ENCODE data around the gene MYLK4.

DNA sequence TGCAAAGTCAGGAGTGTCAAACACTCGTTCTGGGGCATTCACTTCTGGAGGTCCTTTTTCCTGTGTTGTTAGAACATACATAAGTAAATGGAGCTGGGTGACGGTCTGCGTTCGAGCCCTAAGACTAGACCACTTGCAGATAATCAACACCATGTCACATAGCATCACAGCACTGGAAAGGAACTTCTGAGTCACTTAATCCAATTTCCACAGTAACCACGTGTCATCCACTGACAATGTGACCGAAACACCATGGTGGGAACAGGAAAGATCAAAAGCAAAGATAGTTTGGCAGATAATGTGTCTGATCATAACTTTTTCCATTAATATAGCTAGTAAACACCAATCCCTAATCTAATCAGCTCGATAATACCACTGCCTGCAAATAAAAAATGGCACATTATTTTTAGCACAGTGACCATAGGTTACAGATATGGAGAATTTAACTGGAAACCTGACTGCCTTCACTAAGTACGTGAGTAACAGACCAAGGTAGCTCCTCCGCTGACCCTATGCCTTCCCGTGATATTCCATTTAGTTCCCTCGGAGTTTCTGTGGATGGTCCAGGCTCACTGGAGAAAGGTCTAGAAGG is 49.3 kb upstream of the MYLK4 start:
- TF ChIP-seq POLR2A (IDR thresholded peaks at IDR 0.05; ENCODE audit: low read depth) (no peak), POLR2AphosphoS5 (IDR thresholded peaks at IDR 0.05) (no peak), EP300 (IDR thresholded peaks at IDR 0.05) (no peak)
- TF ChIP-seq, protein P1, sequence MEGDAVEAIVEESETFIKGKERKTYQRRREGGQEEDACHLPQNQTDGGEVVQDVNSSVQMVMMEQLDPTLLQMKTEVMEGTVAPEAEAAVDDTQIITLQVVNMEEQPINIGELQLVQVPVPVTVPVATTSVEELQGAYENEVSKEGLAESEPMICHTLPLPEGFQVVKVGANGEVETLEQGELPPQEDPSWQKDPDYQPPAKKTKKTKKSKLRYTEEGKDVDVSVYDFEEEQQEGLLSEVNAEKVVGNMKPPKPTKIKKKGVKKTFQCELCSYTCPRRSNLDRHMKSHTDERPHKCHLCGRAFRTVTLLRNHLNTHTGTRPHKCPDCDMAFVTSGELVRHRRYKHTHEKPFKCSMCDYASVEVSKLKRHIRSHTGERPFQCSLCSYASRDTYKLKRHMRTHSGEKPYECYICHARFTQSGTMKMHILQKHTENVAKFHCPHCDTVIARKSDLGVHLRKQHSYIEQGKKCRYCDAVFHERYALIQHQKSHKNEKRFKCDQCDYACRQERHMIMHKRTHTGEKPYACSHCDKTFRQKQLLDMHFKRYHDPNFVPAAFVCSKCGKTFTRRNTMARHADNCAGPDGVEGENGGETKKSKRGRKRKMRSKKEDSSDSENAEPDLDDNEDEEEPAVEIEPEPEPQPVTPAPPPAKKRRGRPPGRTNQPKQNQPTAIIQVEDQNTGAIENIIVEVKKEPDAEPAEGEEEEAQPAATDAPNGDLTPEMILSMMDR (IDR thresholded peaks at IDR 0.05): no peak
